Endothelial cell of umbilical vein (primary cell): ENCODE data around the gene GALNT13. TPM values are rescaled to one million over a fixed set of nuclear protein-coding genes. Genes with fewer than 3 reads are reported as not detected.

Source experiments
- BruUV-seq: library from RNA; stranded (reverse); fragments of 400-500 nt; replicated peaks from 2 replicates; lab custom pipeline; 2021; lab: Mats Ljungman, UMichigan
- CTCF ChIA-PET: fragments of 300-600, 350-600 bp; sonication (Branson Sonifier 250); formaldehyde crosslinking; loops from one replicate; lab custom pipeline; 2021; ENCODE audit warnings: antibody characterized with exemption, inconsistent platforms; lab: Charles Lee
- POLR2A ChIA-PET: fragments of 300-600, 350-600 bp; sonication (Branson Sonifier 250); formaldehyde crosslinking; loops from one replicate; lab custom pipeline; 2021; ENCODE audit warnings: antibody characterized with exemption, inconsistent platforms; lab: Charles Lee
- DNase-seq: peaks from one replicate; pipeline ENCODE4 v3.0.0-alpha.2; 2011; ENCODE audit warnings: low read depth, low spot score
- FAIRE-seq: peaks from 2 replicates; lab custom pipeline; 2011; peaks lifted over from hg19 to GRCh38; lab: Jason Lieb, UNC
- H2AFZ ChIP-seq: 2 replicates; pipeline ENCODE4 v1.6.0; 2012; ENCODE audit warnings: low read depth, low read length, control low read depth, inconsistent platforms
- H3K27ac ChIP-seq: 2 replicates; pipeline ENCODE4 v1.5.1; 2011; ENCODE audit warnings: low read depth, mild to moderate bottlenecking, control low read depth, low read length, moderate library complexity; ENCODE audit not compliant: insufficient read depth
- H3K27me3 ChIP-seq, 2 experiments: 2 replicates each; pipeline versions ENCODE4 v1.6.0 to v1.6.1; 2011; ENCODE audit warnings: low read length in 2 of 2, mixed read lengths in 1 of 2; ENCODE audit not compliant: control insufficient read depth in 2 of 2, insufficient read depth in 2 of 2
- H3K36me3 ChIP-seq, 2 experiments: 2 replicates in 1 of 2; 3 replicates in 1 of 2; pipeline ENCODE4 v1.5.1; 2011; ENCODE audit warnings: low read length in 2 of 2, mild to moderate bottlenecking in 1 of 2, moderate library complexity in 1 of 2; ENCODE audit not compliant: control insufficient read depth in 2 of 2, insufficient read depth in 2 of 2; ENCODE audit errors: extremely low read depth in 1 of 2
- H3K4me1 ChIP-seq: 3 replicates; pipeline ENCODE4 v1.5.1; 2011; ENCODE audit warnings: mild to moderate bottlenecking, low read length; ENCODE audit not compliant: control insufficient read depth, insufficient read depth; ENCODE audit errors: extremely low read depth
- H3K4me2 ChIP-seq: 2 replicates; pipeline ENCODE4 v1.6.1; 2011; ENCODE audit warnings: low read length, control low read depth, mixed read lengths; ENCODE audit not compliant: insufficient read depth
- H3K4me3 ChIP-seq, 3 experiments: fragments of 200-600 bp in 1 of 3; sonication (generic), shearing (Covaris generic) in 1 of 3; replicated peaks in 1 of 3; 2 replicates each; pipeline ENCODE4 v1.5.1; 2011 to 2016; ENCODE audit warnings: control low read depth in 3 of 3, low read length in 3 of 3, mild to moderate bottlenecking in 2 of 3, inconsistent platforms in 1 of 3, low read depth in 1 of 3, moderate library complexity in 1 of 3; ENCODE audit not compliant: insufficient read depth in 1 of 3
- H3K79me2 ChIP-seq: 2 replicates; pipeline ENCODE4 v1.6.0; 2012; ENCODE audit warnings: low read length, inconsistent platforms; ENCODE audit not compliant: control insufficient read depth, insufficient read depth
- H3K9ac ChIP-seq: replicated peaks from 2 replicates; pipeline ENCODE3; 2011; ENCODE audit warnings: low read length, control low read depth; ENCODE audit not compliant: insufficient read depth; ENCODE audit errors: extremely low read depth
- H3K9me1 ChIP-seq: replicated peaks from 3 replicates; pipeline ENCODE4 v1.6.0; 2011; ENCODE audit warnings: mild to moderate bottlenecking, low read length; ENCODE audit not compliant: control insufficient read depth, insufficient read depth; ENCODE audit errors: extremely low read depth
- H3K9me3 ChIP-seq: replicated peaks from 2 replicates; pipeline ENCODE4 v1.5.1; 2012; ENCODE audit warnings: low read length, inconsistent platforms; ENCODE audit not compliant: control insufficient read depth, insufficient read depth
- H4K20me1 ChIP-seq: replicated peaks from 2 replicates; pipeline ENCODE3; 2011; ENCODE audit warnings: mild to moderate bottlenecking, low read length; ENCODE audit not compliant: control insufficient read depth, insufficient read depth; ENCODE audit errors: extremely low read depth
- GATA2 ChIP-seq: IDR thresholded peaks from 2 replicates; pipeline ENCODE4 v1.7.0; 2011; ENCODE audit warnings: low read depth, mild to moderate bottlenecking, moderate library complexity, mixed read lengths, low read length; ENCODE audit not compliant: insufficient read length, insufficient read depth
- JUN ChIP-seq: IDR thresholded peaks from 2 replicates; pipeline ENCODE4 v1.6.1; 2011; ENCODE audit warnings: borderline replicate concordance, low read depth; ENCODE audit not compliant: insufficient read length, insufficient read depth
- MYC ChIP-seq: IDR thresholded peaks from one replicate; pipeline ENCODE4 v1.6.1; 2011; ENCODE audit warnings: mild to moderate bottlenecking, low read depth, low read length
- POLR2A ChIP-seq: IDR thresholded peaks from 2 replicates; pipeline ENCODE4 v1.6.1; 2012; ENCODE audit warnings: low read depth, mild to moderate bottlenecking, control low read depth, low read length
- POLR2AphosphoS5 ChIP-seq: IDR thresholded peaks from 2 replicates; pipeline ENCODE4 v1.6.1; 2012; ENCODE audit warnings: low read depth, mild to moderate bottlenecking, control low read depth, low read length, moderate library complexity; ENCODE audit not compliant: insufficient read depth
- dilution Hi-C: fragments of 300-500 bp; cut with MboI; formaldehyde crosslinking; loops from one replicate; pipeline ENCODE4 v1.15.0; 2019; ENCODE audit warnings: low sequenced_read_pairs; ENCODE audit not compliant: extremely low pct_ligation_motif_present
- intact Hi-C: fragments of 100-400 bp; cut with micrococcal nuclease; formaldehyde crosslinking; loops from one replicate; pipeline ENCODE4 v1.10.0; 2022
- polyA plus RNA-seq, 4 experiments: library from polyadenylated mRNA; depleted of rRNA in 3 of 4; stranded (reverse) in 3 of 4; unstranded in 1 of 4; fragments of >200 nt; gene quantifications; 2 replicates each; pipeline versions ENCODE4 v1.2.1 to v1.2.3, GENCODE V29; 2011 to 2012; ENCODE audit warnings: missing spikeins in 1 of 4
- total RNA-seq: library from RNA; stranded (reverse); gene quantifications from 2 replicates; pipeline ENCODE4 v1.2.3, GENCODE V29; 2021
- TF ChIP-seq, protein P1 (sequence below): IDR thresholded peaks from 2 replicates; pipeline ENCODE4 v1.6.1; 2011; ENCODE audit not compliant: insufficient read depth, insufficient read length
- TF ChIP-seq, protein P2 (sequence below), 2 donors: IDR thresholded peaks; 1 replicate in 1 of 2; 2 replicates in 1 of 2; pipeline ENCODE4 v1.5.1; 2011; ENCODE audit warnings: low read length in 2 of 2, mild to moderate bottlenecking in 2 of 2, moderate library complexity in 2 of 2, control low read depth in 1 of 2, inconsistent platforms in 1 of 2, low read depth in 1 of 2; ENCODE audit not compliant: insufficient read depth in 1 of 2; ENCODE audit errors: extremely low read depth in 1 of 2

The GALNT13 gene
- total and polyA plus RNA-seq, 2 donors (not counting 3 experiments of a cell fraction or from before 2014, with no cell fraction given), result 0.06 TPM; not detected in 1

DNA sequence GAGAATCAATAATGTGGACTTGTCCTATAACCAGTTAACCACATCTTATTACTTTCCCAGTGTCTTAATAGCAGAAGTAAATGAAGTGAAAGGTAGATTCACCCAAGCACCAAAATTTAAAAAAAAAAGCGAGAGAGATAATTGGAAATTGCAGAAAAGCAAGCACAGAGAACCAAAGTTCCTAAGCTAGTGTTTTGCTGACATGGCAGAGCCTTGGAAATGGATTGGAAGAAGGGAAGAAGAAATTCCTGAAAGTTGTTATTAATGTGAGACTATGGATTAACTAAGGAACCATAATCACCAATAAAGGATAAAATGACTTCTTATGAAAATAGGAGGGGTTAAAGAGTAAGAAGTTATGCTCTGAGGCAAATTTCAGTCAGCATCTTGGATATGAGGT is 384.4 kb downstream of the GALNT13 start:
- no peaks in the 10 kb centered on the region for H3K9me3 ChIP-seq
- no peaks in the 10 kb centered on the region for H3K79me2 ChIP-seq
- H4K20me1 ChIP-seq, result no peaks in the 10 kb centered on the region
- no peaks in the 10 kb centered on the region for H3K27me3 ChIP-seq
- no peaks in the 10 kb centered on the region for H3K36me3 ChIP-seq
- no peak overlapping the region for H3K4me3 ChIP-seq
- TF ChIP-seq, protein P1, sequence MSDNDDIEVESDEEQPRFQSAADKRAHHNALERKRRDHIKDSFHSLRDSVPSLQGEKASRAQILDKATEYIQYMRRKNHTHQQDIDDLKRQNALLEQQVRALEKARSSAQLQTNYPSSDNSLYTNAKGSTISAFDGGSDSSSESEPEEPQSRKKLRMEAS, result no peak
- TF ChIP-seq MYC, result no peak
- H3K9ac ChIP-seq, result no peak overlapping the region
- no peaks in the 10 kb centered on the region for H3K9me1 ChIP-seq
- intact Hi-C loops, result no loop called here
- no peak for FAIRE-seq
- dilution Hi-C loops, result no loop called here
- no peak for DNase-seq
- no peak overlapping the region for H3K27ac ChIP-seq
- BruUV-seq, result no TSS peak
- ChIA-PET POLR2A (no interaction called here), CTCF (no interaction called here)
- no peak overlapping the region for H3K4me2 ChIP-seq
- no peaks in the 10 kb centered on the region for H3K4me1 ChIP-seq
- no peak overlapping the region for H2AFZ ChIP-seq

DNA sequence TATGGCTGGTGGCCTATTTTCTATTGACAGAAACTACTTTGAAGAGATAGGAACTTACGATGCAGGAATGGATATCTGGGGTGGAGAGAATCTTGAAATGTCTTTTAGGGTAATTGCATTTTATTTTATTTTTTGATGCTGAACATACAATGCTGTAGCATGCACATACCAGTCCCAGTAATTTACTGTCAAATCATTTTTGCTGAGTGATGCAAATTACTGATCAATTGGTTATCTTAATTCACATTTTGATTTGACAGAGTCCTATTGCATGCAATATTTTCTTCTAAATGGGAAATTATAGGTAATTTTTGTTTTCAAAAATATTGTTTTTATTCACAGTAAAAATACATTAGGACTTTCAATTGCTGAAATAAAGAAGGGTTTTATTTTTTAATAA is 387.3 kb downstream of the GALNT13 start:
- TF ChIP-seq, protein P1, result no peak
- TF ChIP-seq GATA2, result no peak
- no peak for TF ChIP-seq MYC
- TF ChIP-seq POLR2AphosphoS5, result no peak
- TF ChIP-seq, protein P2, sequence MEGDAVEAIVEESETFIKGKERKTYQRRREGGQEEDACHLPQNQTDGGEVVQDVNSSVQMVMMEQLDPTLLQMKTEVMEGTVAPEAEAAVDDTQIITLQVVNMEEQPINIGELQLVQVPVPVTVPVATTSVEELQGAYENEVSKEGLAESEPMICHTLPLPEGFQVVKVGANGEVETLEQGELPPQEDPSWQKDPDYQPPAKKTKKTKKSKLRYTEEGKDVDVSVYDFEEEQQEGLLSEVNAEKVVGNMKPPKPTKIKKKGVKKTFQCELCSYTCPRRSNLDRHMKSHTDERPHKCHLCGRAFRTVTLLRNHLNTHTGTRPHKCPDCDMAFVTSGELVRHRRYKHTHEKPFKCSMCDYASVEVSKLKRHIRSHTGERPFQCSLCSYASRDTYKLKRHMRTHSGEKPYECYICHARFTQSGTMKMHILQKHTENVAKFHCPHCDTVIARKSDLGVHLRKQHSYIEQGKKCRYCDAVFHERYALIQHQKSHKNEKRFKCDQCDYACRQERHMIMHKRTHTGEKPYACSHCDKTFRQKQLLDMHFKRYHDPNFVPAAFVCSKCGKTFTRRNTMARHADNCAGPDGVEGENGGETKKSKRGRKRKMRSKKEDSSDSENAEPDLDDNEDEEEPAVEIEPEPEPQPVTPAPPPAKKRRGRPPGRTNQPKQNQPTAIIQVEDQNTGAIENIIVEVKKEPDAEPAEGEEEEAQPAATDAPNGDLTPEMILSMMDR (IDR thresholded peaks at IDR 0.05; ENCODE audit: extremely low read depth in 1 of 2, insufficient read depth in 1 of 2, low read depth in 1 of 2, low read length in 2 of 2), result no peak
- TF ChIP-seq POLR2A, result no peak
- no peak for TF ChIP-seq JUN
- Histone ChIP-seq H3K4me1 (no peaks in the 10 kb centered on the region), H3K27me3 (no peaks in the 10 kb centered on the region), H3K27ac (no peak overlapping the region), H3K79me2 (no peaks in the 10 kb centered on the region), H3K4me2 (no peak overlapping the region), H3K36me3 (no peaks in the 10 kb centered on the region), H2AFZ (no peak overlapping the region), H4K20me1 (no peaks in the 10 kb centered on the region), H3K9me1 (no peaks in the 10 kb centered on the region), H3K4me3 (no peak overlapping the region), H3K9me3 (no peaks in the 10 kb centered on the region), H3K9ac (no peak overlapping the region)
- ChIA-PET POLR2A (no interaction called here), CTCF (no interaction called here)
- dilution Hi-C loops, result no loop called here
- intact Hi-C loops, result no loop called here
- no peak for DNase-seq
- no peak for FAIRE-seq
- BruUV-seq, result no TSS peak
